ENCODE data around the gene PRRT3.
"Not testable (repeated sequence)": the region's sequence is repeated elsewhere in the genome, so short reads cannot be mapped to it uniquely, and the experiment has no call there.

Gene PRRT3

DNA sequence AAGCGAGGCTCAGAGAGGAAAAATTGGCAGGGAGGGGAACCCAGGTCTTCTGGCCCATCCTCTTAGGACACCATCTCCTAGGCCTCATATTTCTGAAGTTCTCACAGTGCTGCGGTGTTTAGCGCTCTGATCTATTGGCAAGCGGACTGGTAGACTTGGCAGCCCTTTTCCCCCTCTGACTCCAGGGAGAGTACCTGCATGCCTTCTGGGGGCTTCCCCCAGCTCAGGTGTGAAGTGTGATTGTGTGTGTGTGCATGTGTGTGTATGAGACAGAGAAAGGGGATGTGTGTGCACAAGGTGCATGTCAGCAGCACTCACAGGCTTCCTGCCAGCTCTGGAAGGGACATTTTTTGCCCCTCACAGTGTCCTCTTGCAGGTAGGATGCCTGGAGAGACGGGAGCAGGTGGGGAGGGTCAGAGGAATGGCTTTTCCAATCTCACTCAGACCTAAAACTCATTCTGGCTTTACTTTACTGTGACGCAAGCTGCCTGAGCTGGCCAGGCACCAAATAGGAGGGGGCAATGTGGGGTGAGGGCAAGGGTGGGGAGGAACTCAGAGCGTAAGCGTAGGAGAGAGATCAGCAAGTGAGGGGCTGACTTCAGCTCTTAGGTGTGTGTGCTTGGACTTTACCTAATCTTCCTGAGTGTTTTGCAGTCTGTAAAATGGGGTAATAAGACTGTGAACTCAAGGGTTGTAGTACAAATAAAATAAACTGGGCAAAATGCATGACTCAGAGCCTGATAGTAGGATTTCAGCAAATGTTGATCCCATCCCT, 53.6 kb downstream of the PRRT3 start:
- DNase-seq (ENCODE audit: low read depth in 2 of 2): no peak

DNA sequence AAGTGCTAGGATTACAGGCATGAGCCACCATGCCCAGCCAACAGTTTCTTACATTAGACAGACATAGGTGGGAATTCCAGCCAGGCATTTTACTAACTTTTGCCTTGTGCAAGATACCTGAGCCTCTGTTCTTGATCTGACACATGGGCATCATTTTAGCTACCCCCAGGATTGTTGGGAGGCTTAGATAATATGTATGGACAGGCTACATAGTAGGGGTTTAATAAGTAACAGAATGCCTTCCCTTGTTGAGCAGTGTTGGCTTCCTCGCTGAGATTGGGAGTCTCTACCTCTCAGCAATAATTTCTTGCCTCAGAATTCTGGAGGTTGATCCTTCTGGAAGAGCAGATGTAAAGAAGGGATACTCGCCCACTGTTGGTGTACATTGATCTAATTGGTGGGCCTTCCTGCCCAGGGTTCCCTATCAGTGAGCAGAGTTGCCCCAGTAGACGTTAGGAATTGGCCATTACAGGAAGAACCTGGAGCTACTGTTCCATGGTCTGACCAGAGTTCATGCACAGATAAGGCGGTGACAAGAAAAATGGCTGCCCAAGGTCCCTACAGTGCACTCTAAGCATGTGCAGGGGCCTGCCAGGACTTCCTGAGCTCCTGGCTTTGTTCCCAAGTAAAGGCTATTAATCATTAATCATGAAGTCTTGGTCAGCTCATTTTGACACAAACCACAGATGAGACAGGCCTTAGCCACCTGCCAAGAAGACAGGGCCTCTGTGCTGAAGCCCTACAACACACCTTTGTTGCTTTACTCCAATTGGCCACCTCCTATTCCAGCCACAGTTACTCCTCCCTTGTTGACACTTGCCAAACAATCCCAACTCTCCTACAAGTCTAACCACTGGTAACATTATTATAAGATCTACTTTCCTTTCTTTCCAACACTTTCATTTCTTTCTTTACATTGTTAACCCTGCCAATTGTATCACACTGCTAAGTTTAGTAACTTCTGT, 54.5 kb downstream of the PRRT3 start:
- DNase-seq (ENCODE audit: low read depth in 2 of 2): no peak

DNA sequence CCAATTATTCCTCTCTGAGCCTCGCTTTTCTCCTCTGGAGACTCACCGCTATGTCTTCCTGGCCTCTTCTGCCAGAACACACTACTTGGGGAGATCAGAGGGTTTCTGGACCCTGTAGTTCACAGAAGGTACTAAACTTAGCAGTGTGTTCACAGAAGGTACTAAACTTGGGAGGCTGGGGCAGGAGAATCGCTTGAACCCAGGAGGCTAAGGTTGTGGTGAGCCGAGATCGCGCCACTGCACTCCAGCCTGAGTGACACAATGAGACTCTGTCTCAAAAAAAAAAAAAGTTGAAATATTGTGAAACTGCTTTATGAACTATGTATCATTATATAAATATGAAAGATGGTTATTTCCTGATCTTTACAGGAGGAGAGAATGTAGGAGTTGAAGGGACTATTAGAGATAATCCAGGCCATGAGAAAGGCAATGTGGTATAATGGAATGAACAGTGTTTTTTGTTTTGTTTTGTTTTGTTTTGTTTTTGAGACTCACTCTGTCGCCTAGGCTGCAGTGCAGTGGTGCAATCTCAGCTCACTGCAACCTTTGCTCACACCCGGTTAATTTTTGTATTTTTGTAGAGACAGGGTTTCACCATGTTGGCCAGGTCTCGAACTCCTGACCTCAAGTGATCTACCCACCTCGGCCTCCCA, 55.3 kb downstream of the PRRT3 start:
- not testable (repeated sequence) for DNase-seq (ENCODE audit: low read depth in 2 of 2)

DNA sequence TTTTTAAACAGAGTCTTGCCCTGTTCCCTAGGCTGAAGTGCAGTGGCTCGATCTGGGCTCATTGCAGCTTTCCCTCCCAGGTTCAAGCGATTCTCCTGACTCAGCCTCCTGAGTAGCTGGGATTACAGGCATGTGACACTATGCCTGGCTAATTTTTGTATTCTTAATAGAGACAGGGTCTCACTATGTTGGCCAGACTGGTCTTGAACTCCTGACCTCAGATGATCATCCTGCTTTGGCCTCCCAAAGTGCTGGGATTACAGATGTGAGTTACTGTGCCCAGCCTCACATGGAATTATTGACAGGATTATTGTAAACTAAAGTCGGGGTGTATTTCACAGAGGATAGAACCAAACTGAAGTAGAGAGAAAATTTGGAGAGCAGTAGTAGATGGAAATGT, 56.5 kb downstream of the PRRT3 start:
- not testable (repeated sequence) for DNase-seq (ENCODE audit: low read depth in 2 of 2)
